ENCODE measurements around the gene DGAT2L6. TPM values are rescaled to one million over a fixed set of nuclear protein-coding genes. Genes with fewer than 3 reads are reported as not detected.

DGAT2L6 gene
- total RNA-seq, 1 donor from 2014 or later, result not detected

Other genes starting within 250 kb of the DGAT2L6 start
- not detected in 2 replicates for gene AWAT2, start 127.5 kb upstream of the DGAT2L6 start, total RNA-seq
- not detected in 2 replicates for gene OTUD6A, start 115.0 kb upstream of the DGAT2L6 start, total RNA-seq
- gene IGBP1, start 44.0 kb upstream of the DGAT2L6 start, total RNA-seq, result 40.6 and 43.8 TPM in 2 replicates
- gene AWAT1, start 57.2 kb downstream of the DGAT2L6 start, total RNA-seq, result not detected in 2 replicates
- 0.20 and 0.34 TPM in 2 replicates for gene P2RY4, start 82.7 kb downstream of the DGAT2L6 start, total RNA-seq
- gene ARR3, start 90.9 kb downstream of the DGAT2L6 start, total RNA-seq, result not detected in 2 replicates
- gene RAB41, start 104.7 kb downstream of the DGAT2L6 start, total RNA-seq, result not detected in 2 replicates
- 34.7 and 35.5 TPM in 2 replicates for gene PDZD11, start 112.4 kb downstream of the DGAT2L6 start, total RNA-seq
- 32.2 and 33.7 TPM in 2 replicates for gene KIF4A, start 112.6 kb downstream of the DGAT2L6 start, total RNA-seq
- gene GDPD2, start 245.8 kb downstream of the DGAT2L6 start, total RNA-seq, result 0.25 TPM in 2 replicates